Skeletal muscle cell (primary cell): ENCODE results near the gene DEAF1.
"Not testable (repeated sequence)": the region's sequence is repeated elsewhere in the genome, so short reads cannot be mapped to it uniquely, and the experiment has no call there.

Source experiments
- DNase-seq: peaks from one replicate; pipeline ENCODE4 v3.0.0-alpha.2; 2010; ENCODE audit warnings: low read depth
- H3K4me3 ChIP-seq: 2 replicates; pipeline ENCODE4 v1.5.1; 2011; ENCODE audit warnings: low read depth, mild to moderate bottlenecking, control low read depth, low read length, moderate library complexity

The DEAF1 gene, protein sequence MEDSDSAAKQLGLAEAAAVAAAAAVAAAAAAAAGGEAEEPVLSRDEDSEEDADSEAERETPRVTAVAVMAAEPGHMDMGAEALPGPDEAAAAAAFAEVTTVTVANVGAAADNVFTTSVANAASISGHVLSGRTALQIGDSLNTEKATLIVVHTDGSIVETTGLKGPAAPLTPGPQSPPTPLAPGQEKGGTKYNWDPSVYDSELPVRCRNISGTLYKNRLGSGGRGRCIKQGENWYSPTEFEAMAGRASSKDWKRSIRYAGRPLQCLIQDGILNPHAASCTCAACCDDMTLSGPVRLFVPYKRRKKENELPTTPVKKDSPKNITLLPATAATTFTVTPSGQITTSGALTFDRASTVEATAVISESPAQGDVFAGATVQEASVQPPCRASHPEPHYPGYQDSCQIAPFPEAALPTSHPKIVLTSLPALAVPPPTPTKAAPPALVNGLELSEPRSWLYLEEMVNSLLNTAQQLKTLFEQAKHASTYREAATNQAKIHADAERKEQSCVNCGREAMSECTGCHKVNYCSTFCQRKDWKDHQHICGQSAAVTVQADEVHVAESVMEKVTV

DNA sequence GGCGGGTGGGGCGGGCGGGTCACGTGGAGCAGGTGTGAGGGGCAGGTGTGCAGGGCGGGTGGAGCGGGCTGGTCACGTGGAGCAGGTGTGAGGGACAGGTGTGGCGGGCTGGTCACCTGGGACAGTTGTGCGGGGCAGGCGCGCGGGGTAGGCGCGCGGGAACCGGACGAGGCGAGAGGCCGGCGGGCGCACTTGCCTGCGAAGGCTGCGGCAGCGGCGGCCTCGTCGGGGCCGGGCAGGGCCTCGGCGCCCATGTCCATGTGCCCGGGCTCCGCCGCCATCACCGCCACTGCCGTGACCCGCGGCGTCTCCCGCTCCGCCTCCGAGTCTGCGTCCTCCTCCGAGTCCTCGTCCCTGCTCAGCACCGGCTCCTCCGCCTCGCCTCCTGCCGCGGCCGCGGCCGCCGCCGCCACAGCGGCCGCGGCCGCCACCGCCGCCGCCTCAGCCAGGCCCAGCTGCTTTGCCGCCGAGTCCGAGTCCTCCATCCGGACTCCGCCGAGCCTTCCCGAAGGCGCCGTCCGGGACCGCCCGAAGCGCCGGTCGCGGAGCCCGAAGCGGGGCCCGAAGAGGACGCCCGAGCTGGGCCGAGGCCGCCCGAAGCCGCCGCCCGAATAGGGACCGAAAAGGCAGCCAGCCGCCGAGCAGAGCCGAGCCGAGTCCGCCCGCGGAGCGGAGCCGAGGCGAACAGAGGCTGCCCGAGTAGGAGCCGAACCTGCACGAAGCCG, at the start of gene DEAF1:
TSS of gene DEAF1 (minus strand) at position 660 of the 725 bp plus-strand sequence. CDS start at position 485, 175 bp downstream.
- peak within 1 kb of the TSS; percentile 90 for H3K4me3 ChIP-seq
- peak; percentile 82 for DNase-seq

DNA sequence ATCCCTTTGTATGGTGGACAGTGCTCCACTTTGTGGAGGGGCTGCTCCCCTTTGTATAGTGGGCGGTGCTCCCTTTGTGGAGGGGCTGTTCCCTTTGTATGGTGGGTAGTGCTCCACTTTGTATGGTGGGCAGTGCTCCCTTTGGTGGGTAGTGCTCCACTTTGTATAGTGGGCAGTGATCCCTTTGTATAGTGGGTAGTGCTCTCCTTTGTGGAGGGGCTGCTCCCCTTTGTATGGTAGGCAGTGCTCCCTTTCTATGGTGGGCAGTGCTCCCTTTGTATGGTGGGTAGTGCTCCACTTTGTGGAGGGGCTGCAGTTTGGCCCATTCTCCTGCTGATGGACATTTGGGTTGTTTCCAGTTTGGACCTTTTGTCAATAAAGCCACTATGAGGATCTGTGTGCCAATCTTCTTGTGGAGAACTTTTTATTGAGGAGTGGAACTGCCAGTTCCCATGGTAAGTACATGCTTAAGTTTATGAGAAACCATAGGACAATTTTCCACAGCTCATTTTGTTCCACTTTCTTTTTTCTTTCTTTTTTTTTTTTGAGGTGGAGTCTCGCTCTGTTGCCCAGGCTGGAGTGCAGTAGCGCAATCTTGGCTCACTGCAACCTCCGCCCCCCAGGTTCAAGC, 47.7 kb upstream of the DEAF1 start:
- DNase-seq: no peak
- H3K4me3 ChIP-seq: no peak overlapping the region

DNA sequence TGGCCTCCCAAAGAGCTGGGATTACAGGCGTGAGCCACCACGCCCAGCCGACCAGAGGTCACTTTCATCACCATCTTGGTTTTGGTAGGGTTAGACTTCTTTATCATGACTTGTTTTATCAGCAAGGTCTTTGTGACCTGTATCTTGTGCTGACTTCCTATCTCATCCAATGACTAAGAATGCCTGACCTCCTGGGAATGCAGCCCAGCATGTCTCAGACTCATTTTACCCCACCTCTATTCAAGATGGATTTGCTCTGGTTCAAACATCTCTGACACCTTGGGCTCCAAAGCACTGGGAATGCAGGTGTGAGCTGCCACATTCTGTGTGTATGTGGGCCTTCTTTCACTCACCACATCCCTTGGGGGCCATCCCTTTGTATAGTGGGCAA, 47.1 kb upstream of the DEAF1 start:
- no peak overlapping the region for H3K4me3 ChIP-seq
- DNase-seq: no peak

DNA sequence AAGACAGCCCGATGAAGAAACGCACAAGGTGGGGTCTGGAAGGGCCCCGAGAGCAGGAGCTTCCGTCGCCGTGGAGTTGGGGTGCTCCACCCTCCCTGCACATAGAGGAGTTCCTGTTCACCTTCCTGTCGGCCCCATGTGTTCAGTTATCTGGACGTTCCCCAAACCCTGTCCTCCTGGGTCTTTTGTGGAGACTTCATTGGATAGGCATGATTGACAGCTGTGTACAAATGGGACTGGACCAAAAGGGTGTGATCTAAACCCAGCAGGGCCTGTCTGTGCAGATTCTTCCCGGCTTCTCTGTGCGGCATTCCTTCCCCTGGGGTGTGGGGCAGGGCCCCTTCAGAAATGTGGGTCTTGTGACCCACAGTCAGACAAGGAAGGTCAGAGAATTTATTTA, 42.9 kb upstream of the DEAF1 start:
- not testable (repeated sequence) for DNase-seq, H3K4me3 ChIP-seq

DNA sequence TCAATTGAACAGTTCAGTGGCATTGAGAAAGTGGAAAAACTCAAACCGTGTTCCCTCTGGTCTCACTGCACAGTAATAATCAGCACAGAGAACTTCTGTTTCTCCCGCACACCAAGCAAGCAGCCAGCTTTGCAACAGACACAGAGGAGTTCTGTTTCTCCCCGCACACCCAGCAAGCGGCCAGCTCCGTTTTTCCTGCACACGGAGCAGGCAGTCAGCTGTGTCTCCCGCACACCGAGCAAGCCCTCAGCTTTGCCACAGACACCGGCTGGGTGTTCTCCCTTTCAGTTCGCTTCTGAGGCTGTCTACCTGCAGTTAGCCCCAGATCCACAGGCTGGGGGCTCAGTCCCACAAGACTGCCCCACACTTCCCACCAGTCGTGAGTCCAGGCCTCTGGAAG, 42.3 kb upstream of the DEAF1 start:
- H3K4me3 ChIP-seq: no peak overlapping the region
- no peak for DNase-seq

DNA sequence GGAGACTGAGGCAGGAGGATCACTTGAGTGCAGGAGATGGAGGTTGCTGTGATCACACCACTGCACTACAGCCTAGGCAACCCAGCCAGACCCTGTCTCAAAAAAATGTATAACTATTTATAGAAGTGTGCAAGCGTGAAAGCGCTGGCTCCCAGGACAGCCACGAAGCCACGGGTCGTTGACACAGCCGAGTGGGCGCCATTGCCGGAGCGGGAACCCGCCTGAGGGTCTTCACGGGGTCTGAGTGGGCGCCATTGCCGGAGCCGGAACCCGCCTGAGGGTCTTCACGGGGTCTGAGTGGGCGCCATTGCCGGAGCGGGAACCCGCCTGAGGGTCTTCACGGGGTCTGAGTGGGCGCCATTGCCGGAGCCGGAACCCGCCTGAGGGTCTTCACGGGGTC, 39.5 kb upstream of the DEAF1 start:
- DNase-seq, H3K4me3 ChIP-seq: not testable (repeated sequence)

DNA sequence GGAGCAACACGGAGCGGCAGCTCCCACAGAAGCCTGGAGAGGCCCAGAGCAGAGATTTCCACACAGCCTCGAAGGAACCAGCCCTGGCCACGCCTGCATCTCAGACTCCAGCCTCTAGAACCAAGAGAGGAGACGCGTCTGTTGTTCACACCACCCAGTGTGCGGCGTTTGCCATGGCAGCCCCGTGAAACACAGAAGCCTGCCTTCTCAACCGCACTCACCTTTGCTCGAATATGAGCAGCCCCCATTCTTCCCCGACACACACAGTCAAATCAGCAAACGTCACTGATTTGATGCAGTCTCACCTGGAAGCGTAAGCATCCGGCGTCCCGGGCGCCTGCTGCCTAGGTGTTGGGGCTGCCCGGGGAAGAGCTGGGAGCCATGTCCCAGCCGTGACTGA, 38.0 kb upstream of the DEAF1 start:
- DNase-seq: no peak
- H3K4me3 ChIP-seq: no peak overlapping the region

DNA sequence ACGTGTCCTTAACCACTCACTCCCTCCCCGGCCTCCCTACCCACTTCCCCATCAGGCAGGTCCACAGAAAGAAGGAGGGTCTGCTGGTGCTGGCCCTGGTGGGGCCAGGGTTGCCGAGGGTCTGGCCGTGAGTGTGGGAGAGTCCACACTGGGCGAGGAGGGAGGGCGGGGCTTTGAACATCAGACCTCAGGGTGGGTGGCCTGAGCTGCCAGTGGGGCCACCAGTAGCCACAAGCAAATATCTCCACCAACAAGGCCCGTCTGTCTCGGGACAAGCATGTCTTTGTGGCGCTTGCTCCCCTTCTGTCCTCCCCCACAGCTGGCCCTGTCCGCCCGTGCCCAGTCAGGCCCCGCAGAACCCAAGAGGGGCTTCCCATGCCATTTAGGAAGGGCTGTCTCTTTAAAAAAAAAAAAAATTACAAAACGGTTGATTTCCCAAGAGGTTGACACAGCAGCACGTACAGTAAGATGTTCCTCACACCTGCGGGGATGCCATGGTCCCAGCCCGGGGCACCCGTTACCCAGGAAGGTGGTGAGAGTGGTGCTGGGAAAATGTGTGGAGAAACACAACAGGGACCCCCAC, 34.6 kb upstream of the DEAF1 start:
- no peak for DNase-seq
- no peak overlapping the region for H3K4me3 ChIP-seq

DNA sequence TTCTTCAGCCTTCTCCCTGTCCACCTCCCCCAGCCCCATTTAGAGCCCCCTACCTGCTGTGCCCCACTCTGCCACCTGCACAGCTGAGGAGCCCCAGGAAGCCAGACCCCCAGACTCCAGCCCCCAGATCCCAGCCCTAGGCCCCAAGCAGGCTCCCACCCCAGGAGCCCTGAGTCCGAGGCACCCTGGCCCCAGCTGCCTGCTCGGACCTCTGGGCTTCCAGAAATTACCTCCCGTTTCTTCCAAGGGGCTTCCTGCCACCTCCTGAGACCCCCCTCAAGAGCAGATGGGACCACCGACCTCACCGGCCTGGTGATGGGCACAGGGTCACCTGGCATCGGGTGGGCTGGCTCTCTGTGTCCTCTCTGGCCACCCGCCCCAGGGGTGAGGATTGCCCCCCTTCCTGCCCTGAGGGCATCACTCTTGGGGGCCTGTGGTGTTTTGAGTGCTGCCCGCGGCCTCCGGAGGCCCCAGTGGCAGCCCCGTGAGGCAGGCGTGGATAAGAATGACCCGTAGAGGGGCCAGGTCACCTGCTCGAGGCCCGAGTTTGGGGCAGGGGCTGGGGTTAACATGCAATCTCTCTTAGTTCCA, 34.0 kb upstream of the DEAF1 start:
- no peak for DNase-seq
- H3K4me3 ChIP-seq: no peak overlapping the region

DNA sequence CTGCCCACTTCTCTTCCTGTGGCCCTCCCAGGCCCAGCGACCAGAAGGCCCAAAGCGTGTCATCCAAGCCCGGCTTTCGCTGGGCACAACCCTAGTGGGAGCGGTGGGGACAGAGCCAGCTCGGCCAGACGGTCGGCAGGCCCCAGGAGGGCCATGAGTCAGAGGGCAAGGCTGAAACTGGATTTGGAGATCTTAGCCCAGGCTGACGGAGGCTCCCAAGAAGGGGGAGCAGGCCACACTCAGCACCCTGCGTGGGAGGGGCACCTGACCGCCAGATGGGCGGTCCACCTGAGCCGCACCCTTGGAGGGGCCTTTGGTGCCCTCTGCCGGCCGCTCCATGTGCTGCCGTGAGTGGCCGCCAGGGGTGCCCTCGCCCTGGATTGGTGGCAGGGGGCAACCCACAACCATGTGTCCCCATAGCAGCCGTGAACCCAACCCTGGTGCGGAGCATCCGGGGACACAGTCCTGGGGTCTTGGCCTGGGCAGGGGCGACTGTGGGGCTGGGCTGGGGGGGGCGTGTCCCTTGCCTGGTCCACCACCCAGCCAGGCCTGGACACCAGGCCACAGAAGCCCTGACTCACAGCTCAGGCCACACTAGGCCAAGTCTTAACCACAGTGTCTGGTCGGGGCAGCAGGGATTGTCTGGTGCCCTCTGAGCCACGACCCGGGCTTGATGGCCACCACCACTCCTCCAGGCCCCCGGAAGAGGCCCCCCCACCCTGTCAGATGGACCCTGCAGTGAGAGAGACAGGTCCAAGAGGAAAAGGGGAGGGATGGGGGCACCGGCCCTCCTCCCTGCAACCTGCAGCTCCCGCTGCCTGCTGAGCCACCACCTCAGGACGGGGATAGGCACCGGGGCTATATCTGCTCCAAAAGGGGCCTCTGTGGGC, 33.1 kb upstream of the DEAF1 start:
- H3K4me3 ChIP-seq: no peak overlapping the region
- no peak for DNase-seq

DNA sequence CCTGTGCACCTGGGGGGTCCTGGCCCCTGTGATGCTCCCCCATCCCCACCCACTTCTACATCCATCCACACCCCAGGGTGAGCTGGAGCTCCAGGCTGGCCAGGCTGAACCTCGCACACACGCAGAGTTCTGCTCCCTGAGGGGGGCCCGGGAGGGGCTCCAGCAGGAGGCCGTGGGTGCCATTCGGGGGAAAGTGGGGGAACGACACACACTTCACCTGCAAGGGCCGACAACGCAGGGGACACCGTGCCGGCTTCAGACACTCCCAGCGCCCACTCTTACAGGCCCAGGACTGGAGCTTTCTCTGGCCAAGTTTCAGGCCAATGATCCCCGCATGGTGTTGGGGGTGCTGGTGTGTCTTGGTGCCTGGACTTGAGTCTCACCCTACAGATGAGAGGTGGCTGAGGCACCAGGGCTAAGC, 32.3 kb upstream of the DEAF1 start:
- H3K4me3 ChIP-seq: no peak overlapping the region
- DNase-seq: no peak

DNA sequence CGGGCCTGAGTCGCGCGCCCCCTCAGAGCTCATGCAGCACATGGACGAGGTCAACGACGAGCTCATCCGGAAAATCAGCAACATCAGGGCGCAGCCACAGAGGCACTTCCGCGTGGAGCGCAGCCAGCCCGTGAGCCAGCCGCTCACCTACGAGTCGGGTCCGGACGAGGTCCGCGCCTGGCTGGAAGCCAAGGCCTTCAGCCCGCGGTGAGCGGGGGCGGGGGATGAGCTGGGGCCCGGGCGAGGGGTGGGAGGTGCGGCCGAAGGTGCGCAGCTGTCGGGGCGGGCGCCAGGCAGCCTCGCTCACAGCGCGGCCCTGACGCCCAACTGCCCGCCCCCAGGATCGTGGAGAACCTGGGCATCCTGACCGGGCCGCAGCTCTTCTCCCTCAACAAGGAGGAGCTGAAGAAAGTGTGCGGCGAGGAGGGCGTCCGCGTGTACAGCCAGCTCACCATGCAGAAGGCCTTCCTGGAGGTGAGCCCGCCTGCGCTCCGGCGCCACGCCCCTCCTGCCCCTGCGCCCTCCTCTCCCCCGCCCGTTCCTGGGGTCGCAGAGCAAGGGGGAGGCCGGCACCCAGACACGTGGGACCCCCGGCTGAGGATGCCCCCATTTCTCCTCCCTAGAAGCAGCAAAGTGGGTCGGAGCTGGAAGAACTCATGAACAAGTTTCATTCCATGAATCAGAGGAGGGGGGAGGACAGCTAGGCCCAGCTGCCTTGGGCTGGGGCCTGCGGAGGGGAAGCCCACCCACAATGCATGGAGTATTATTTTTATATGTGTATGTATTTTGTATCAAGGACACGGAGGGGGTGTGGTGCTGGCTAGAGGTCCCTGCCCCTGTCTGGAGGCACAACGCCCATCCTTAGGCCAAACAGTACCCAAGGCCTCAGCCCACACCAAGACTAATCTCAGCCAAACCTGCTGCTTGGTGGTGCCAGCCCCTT, 31.5 kb upstream of the DEAF1 start:
- H3K4me3 ChIP-seq: peak overlapping the region; percentile 0
- no peak for DNase-seq

DNA sequence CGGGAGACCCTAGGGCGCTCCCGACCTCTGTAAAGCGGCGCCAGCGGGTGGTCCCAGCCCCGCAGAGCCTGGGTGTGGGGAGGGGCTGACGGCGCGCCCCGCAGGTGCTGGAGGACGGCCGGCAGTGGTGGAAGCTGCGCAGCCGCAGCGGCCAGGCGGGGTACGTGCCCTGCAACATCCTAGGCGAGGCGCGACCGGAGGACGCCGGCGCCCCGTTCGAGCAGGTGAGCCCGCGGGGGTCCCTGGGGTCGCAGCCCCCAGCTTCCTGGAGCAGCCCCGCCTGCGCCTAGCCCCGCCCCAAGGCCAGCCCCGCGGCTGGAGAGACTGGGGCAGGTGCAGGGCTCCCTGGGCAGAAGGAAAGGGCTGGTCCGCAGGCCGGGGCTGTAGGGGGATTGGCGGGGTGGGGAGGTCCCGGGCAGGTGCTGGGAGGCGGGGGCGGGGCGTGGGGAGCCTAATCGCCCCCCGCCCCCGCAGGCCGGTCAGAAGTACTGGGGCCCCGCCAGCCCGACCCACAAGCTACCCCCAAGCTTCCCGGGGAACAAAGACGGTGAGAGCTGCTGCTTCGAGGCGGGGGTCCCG, 30.7 kb upstream of the DEAF1 start:
- no peak for DNase-seq
- H3K4me3 ChIP-seq: no peak overlapping the region

DNA sequence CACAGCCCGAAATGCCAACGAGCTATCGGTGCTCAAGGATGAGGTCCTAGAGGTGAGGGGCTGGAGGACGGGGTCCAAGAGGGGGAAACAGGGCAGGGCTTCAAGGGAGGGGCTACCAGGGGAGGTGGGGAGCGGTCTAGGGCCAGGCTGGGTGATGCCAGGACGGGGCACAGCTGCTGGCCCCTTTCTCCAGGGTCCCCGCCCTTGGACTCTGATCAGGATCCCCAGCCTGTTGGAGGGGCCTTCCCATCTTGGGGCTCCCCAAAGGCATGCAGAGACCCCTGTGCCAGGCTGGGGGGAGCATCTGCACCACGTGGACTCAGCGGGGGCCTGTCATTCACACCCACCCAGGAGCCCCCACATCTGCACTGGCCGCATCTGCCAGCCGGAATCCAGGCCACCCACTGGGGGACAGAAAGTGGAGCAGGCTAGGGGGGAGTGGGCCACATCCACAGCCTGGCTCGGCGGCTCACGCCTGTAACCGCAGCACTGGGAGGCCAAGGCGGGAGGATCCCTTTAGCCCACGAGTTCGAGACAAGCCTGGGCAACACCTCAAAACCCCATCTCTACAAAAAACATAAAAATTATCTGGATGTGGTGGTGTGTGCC, 29.9 kb upstream of the DEAF1 start:
- no peak for DNase-seq
- no peak overlapping the region for H3K4me3 ChIP-seq

DNA sequence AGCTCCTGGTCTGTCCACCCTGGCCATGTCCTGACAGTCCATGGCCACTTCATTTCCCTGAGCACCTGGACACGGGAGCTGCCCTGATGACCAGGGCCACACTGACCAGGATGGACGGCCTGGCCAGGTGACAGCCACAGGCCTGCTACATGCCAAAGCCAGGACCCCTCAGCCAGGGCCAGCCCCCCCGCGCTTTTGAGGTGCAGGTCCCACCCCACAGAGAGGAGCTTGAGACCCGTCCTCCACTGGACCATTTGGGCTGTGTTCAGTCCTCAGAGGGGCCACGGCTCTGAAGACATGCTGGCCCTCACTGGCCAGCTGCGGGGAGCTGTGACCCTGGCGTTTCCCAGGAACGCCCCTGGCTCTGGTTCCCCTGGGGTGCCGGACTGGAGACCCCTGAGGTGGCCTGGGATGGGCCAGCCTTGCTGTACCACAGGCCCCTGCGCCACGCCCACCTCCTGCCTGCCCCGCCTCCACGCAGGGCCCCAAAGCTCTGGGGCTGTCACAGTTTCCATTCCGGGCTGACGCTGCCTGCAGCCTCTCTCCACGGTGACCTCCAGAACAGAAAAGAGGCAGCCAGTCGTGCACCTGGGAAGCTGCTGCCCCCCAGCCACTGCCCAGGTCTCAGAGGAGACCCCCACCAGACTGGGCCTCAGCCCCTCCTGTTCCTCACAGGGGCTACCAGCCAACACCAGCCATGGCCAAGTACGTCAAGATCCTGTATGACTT, 29.2 kb upstream of the DEAF1 start:
- H3K4me3 ChIP-seq: no peak overlapping the region
- no peak for DNase-seq
